Endothelial cell of umbilical vein (primary cell): ENCODE measurements around the gene JMJD6.
A peak's percentile ranks its signal among the peaks of the same experiment; 100 is the strongest.

Experiments used
- CTCF ChIP-seq, 2 donors: IDR thresholded peaks; 1 replicate in 1 of 2; 2 replicates in 1 of 2; pipeline ENCODE4 v1.5.1; 2011; ENCODE audit warnings: low read length in 2 of 2, mild to moderate bottlenecking in 2 of 2, moderate library complexity in 2 of 2, control low read depth in 1 of 2, inconsistent platforms in 1 of 2, low read depth in 1 of 2; ENCODE audit not compliant: insufficient read depth in 1 of 2; ENCODE audit errors: extremely low read depth in 1 of 2
- EZH2 ChIP-seq: IDR thresholded peaks from 2 replicates; pipeline ENCODE4 v1.6.1; 2012; ENCODE audit warnings: borderline replicate concordance, low read depth, mild to moderate bottlenecking, moderate library complexity, low read length, inconsistent platforms; ENCODE audit not compliant: severe bottlenecking
- JUN ChIP-seq: IDR thresholded peaks from 2 replicates; pipeline ENCODE4 v1.6.1; 2011; ENCODE audit warnings: borderline replicate concordance, low read depth; ENCODE audit not compliant: insufficient read length, insufficient read depth
- POLR2A ChIP-seq: IDR thresholded peaks from 2 replicates; pipeline ENCODE4 v1.6.1; 2012; ENCODE audit warnings: low read depth, mild to moderate bottlenecking, control low read depth, low read length
- POLR2AphosphoS5 ChIP-seq: IDR thresholded peaks from 2 replicates; pipeline ENCODE4 v1.6.1; 2012; ENCODE audit warnings: low read depth, mild to moderate bottlenecking, control low read depth, low read length, moderate library complexity; ENCODE audit not compliant: insufficient read depth
- TF ChIP-seq, protein P1 (sequence below): IDR thresholded peaks from 2 replicates; pipeline ENCODE4 v1.6.1; 2011; ENCODE audit not compliant: insufficient read depth, insufficient read length

DNA sequence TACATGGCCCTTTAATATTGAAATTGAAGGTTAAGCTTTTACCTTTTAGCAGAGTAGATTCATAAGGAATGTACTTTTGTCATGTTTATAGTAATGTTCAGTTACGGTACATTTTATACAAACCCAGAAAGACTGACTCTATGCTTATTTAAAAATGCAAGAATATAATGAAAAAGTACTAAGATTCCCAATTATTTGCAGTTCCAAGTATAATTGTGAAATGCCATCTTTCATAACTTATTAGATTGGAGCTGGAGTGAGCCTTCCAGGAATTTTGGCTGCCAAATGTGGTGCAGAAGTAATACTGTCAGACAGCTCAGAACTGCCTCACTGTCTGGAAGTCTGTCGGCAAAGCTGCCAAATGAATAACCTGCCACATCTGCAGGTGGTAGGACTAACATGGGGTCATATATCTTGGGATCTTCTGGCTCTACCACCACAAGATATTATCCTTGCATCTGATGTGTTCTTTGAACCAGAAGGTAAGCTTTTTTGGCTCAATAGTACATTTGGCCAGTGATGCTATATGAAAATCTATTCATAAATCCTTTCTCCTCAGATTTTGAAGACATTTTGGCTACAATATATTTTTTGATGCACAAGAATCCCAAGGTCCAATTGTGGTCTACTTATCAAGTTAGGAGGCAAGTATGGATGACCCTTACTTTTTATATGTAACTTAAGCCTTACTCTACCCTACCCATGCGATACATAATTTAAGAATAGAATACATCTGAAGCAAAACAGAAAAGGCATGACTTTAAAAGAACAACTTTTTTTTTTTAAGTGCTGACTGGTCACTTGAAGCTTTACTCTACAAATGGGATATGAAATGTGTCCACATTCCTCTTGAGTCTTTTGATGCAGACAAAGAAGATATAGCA lies 6.6 kb upstream of the JMJD6 start:
- TF ChIP-seq CTCF (IDR thresholded peaks at IDR 0.05; ENCODE audit: extremely low read depth in 1 of 2, insufficient read depth in 1 of 2, low read depth in 1 of 2, low read length in 2 of 2) (no peak), EZH2 (no peak), POLR2AphosphoS5 (no peak), POLR2A (peak; percentile 52), JUN (no peak)
- TF ChIP-seq, protein P1, sequence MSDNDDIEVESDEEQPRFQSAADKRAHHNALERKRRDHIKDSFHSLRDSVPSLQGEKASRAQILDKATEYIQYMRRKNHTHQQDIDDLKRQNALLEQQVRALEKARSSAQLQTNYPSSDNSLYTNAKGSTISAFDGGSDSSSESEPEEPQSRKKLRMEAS: no peak
